ENCODE measurements around the gene CCDC15. TPM values are rescaled to one million over a fixed set of nuclear protein-coding genes. Genes with fewer than 3 reads are reported as not detected.

CCDC15 gene
- total RNA-seq, 1 donor from 2014 or later: 3.1 TPM

DNA sequence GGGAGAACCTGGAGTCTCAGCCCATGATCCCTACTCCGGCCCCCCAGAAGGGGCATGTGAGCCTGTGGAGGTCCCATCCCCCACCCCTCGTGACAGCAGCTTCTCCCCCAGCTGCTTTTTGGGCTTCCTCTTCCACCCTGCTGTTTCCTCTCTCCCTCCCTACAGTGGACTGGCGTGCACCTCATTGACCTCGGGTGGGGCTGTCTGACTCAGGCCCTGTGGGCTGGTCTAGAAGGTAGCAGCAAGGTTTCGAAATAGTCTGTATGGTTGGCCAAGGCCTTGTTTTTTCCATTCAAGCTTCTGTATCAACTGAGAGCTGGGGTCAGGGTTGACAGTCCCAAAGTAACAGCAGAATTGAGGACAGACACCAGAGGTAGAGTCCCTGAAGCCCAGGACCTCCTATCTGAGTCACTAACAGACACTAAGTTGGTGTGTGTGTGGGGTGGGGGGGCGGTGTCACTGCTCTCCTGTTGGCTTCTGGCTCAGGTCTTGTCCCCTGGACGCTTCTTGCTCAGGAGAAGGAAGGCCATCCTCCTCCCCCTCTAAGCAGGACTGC, 116.8 kb downstream of the CCDC15 start:
- Mint-ChIP-seq H3K36me3 (no peaks in the 10 kb centered on the region), H3K9me3 (no peaks in the 10 kb centered on the region), H3K27ac (no peak overlapping the region), H3K27me3 (ENCODE audit: low read depth) (peaks cover 24% of the 10 kb centered on the region), H3K4me3 (no peak overlapping the region), H3K4me1 (peaks cover 6% of the 10 kb centered on the region)
- no peak for TF ChIP-seq CTCF (IDR thresholded peaks at IDR 0.05; ENCODE audit: unreplicated experiment)
- no peak for DNase-seq (ENCODE audit: low spot score in 2 of 2, unreplicated experiment in 2 of 2)

DNA sequence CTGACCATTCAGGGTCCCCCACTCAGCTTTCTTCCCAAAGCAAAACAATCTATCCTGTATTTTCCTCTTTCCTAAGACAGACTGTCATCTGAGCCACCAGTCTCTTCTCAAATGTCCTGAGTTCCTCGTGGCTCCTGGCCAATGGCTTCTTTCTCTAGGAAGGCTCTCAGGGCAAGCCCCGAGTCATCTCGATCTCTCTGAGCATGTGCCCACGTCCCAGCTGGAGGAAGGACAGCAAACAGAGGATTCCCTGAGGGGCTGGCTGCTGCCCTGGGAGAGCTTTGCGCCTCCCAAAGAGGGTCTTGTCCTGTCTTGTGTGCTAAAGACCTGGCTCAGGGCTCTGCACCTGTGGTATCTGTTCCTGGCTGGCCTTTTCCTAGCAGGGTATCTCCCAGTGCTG, 117.4 kb downstream of the CCDC15 start:
- Mint-ChIP-seq H3K9me3 (no peaks in the 10 kb centered on the region), H3K36me3 (no peaks in the 10 kb centered on the region), H3K27ac (no peak overlapping the region), H3K4me3 (no peak overlapping the region), H3K27me3 (ENCODE audit: low read depth) (peaks cover 17% of the 10 kb centered on the region), H3K4me1 (peaks cover 6% of the 10 kb centered on the region)
- no peak for DNase-seq (ENCODE audit: low spot score in 2 of 2, unreplicated experiment in 2 of 2)
- no peak for TF ChIP-seq CTCF (IDR thresholded peaks at IDR 0.05; ENCODE audit: unreplicated experiment)

GRCh38 chr11:125071846-125072217, 117.8 kb downstream of the CCDC15 start:
- Mint-ChIP-seq H3K27ac (no peak overlapping the region), H3K27me3 (ENCODE audit: low read depth) (peaks cover 17% of the 10 kb centered on the region), H3K36me3 (no peaks in the 10 kb centered on the region), H3K4me3 (no peak overlapping the region), H3K9me3 (no peaks in the 10 kb centered on the region), H3K4me1 (peaks cover 6% of the 10 kb centered on the region)
- no peak for TF ChIP-seq CTCF (IDR thresholded peaks at IDR 0.05; ENCODE audit: unreplicated experiment)
- DNase-seq (ENCODE audit: low spot score in 2 of 2, unreplicated experiment in 2 of 2): no peak

DNA sequence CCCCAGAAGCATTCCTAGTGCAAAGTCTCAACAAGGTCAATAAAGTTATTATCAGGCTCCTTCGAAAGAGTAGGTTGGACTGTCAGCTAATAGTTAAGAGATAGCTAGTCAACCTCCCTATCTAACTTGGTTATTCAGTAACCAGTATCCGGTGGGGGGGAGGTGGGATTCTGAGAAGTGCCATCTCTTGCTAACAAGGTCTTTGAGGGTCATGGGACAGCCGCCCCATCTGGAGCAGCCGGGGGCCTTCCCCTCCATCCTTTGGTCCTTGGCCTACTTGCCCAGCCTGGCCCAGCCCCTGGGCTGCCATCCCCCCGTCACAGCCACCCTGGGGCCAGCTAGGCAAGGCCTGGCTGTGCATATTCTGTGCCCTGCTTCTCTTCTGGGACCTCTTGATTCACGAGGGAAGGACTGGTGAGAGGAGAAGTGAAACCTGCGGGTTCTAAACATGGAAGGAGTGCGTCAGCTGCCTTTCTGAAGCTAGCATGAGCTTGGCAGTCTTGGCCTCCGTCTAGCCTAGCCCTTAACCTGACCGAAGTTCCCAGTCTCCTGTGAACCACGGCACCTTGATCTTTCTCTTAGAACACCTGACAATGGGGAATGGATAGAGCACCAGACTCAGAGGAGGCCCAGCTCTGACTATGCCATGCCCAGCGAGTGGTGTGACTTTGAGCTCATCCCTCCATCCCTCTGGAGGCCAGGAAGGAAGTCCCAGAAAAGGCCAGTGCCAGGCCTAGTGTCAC, 118.4 kb downstream of the CCDC15 start:
- peaks cover 13% of the 10 kb centered on the region for H3K27me3 Mint-ChIP-seq (ENCODE audit: low read depth)
- H3K4me3 Mint-ChIP-seq: no peak overlapping the region
- no peak for DNase-seq (ENCODE audit: low spot score in 2 of 2, unreplicated experiment in 2 of 2)
- no peak overlapping the region for H3K27ac Mint-ChIP-seq
- no peak for TF ChIP-seq CTCF (IDR thresholded peaks at IDR 0.05; ENCODE audit: unreplicated experiment)
- no peaks in the 10 kb centered on the region for H3K36me3 Mint-ChIP-seq
- H3K9me3 Mint-ChIP-seq: no peaks in the 10 kb centered on the region
- H3K4me1 Mint-ChIP-seq: peaks cover 6% of the 10 kb centered on the region

GRCh38 chr11:125072961-125073590, 119.1 kb downstream of the CCDC15 start:
- Mint-ChIP-seq H3K9me3 (no peaks in the 10 kb centered on the region), H3K27me3 (ENCODE audit: low read depth) (peaks cover 11% of the 10 kb centered on the region), H3K36me3 (no peaks in the 10 kb centered on the region), H3K27ac (no peak overlapping the region), H3K4me3 (no peak overlapping the region), H3K4me1 (peaks cover 6% of the 10 kb centered on the region)
- no peak for DNase-seq (ENCODE audit: low spot score in 2 of 2, unreplicated experiment in 2 of 2)
- no peak for TF ChIP-seq CTCF (IDR thresholded peaks at IDR 0.05; ENCODE audit: unreplicated experiment)

Measured in mesothelial cell of epicardium (in vitro differentiated cells).